ENCODE measurements around the gene C2.

Gene C2

GRCh38 chr6:31927242-31927862 is at the start of gene C2:
TSS of gene C2 (plus strand) at chr6:31927717. CDS start at chr6:31927753, 36 bp downstream.
- DNase-seq = no peak

- DNase-seq = no peak
Observed at GRCh38 chr6:31878222-31878621, 49.3 kb upstream of the C2 start.

- no peak for DNase-seq
Observed at GRCh38 chr6:31878726-31879125, 48.8 kb upstream of the C2 start, which contains the start of gene SLC44A4. TSS of gene SLC44A4 (minus strand) at chr6:31878997. CDS start at chr6:31878980, 17 bp downstream.

GRCh38 chr6:31879143-31879542 is 48.4 kb upstream of the C2 start:
- DNase-seq = no peak

- no peak for DNase-seq
Observed at GRCh38 chr6:31879901-31880300, 47.6 kb upstream of the C2 start.

GRCh38 chr6:31880616-31881015 is 46.9 kb upstream of the C2 start:
- DNase-seq = no peak

GRCh38 chr6:31881136-31881859 is 46.2 kb upstream of the C2 start:
- DNase-seq = no peak

GRCh38 chr6:31882344-31882743 is 45.2 kb upstream of the C2 start:
- peak; percentile 56 for DNase-seq

- DNase-seq = no peak
Observed at GRCh38 chr6:31883676-31884075, 43.8 kb upstream of the C2 start.

GRCh38 chr6:31884528-31885035 is 42.9 kb upstream of the C2 start:
- DNase-seq = no peak

- DNase-seq = no peak
Observed at GRCh38 chr6:31886541-31886991, 41.0 kb upstream of the C2 start.

GRCh38 chr6:31887173-31888007 is 40.1 kb upstream of the C2 start:
- no peak for DNase-seq

GRCh38 chr6:31888276-31889258 is 39.0 kb upstream of the C2 start:
- DNase-seq = no peak

- no peak for DNase-seq
Observed at GRCh38 chr6:31889331-31889972, 38.1 kb upstream of the C2 start.

- no peak for DNase-seq
Observed at GRCh38 chr6:31892821-31893220, 34.7 kb upstream of the C2 start.

- DNase-seq = no peak
Observed at GRCh38 chr6:31896493-31896855, 31.0 kb upstream of the C2 start.

- DNase-seq = no peak
Observed at GRCh38 chr6:31896856-31897611, 30.5 kb upstream of the C2 start.

GRCh38 chr6:31897612-31898382 is 29.7 kb upstream of the C2 start, which contains the start of gene EHMT2:
TSS of gene EHMT2 (minus strand) at chr6:31897698. CDS start at chr6:31897677, 21 bp downstream.
- peak; percentile 71 for DNase-seq

- DNase-seq = peak; percentile 40
Observed at GRCh38 chr6:31898383-31899011, 29.0 kb upstream of the C2 start.
